Psoas muscle (tissue), 8 donors: Measurements from ENCODE around the gene AKAP11. TPM values are rescaled to one million over a fixed set of nuclear protein-coding genes. Genes with fewer than 3 reads are reported as not detected.
A peak's percentile ranks its signal among the peaks of the same experiment; 100 is the strongest.

ENCODE experiments used
- ATAC-seq, 4 donors: fragments of 200-7000 bp; cut with Tn5 transposase; one replicate each; pipeline ENCODE4 v1.9.1; 2020; ENCODE audit warnings: moderate library complexity in 3 of 4, mild to moderate bottlenecking in 2 of 4
- DNase-seq, 2 donors: peaks; one replicate each; pipeline ENCODE4 v3.0.0-alpha.2; 2020
- H3K27ac ChIP-seq: fragments of 200-600 bp; one replicate; pipeline ENCODE4 v1.8.0; 2022
- H3K27me3 ChIP-seq, 3 donors: fragments of 200-600 bp in 1 of 3; one replicate each; pipeline versions ENCODE4 v1.6.1 to v1.8.0; 2013 to 2022; ENCODE audit warnings: low read length in 2 of 3, mild to moderate bottlenecking in 2 of 3, moderate library complexity in 1 of 3; ENCODE audit not compliant: insufficient read depth in 3 of 3
- H3K36me3 ChIP-seq, 2 donors: fragments of 200-600 bp in 1 of 2; one replicate each; pipeline versions ENCODE4 v1.6.1 to v1.8.0; 2013 to 2022; ENCODE audit warnings: low read depth in 1 of 2, mild to moderate bottlenecking in 1 of 2, moderate library complexity in 1 of 2; ENCODE audit not compliant: insufficient read depth in 1 of 2
- H3K4me1 ChIP-seq: fragments of 200-600 bp; one replicate; pipeline ENCODE4 v1.8.0; 2022
- H3K4me3 ChIP-seq: fragments of 200-600 bp; one replicate; pipeline ENCODE4 v1.8.0; 2022; ENCODE audit warnings: mild to moderate bottlenecking
- H3K9me3 ChIP-seq: fragments of 200-600 bp; one replicate; pipeline ENCODE4 v1.8.0; 2022
- CTCF ChIP-seq: fragments of 200-600 bp; IDR thresholded peaks from one replicate; pipeline ENCODE4 v1.8.0; 2022; ENCODE audit warnings: antibody characterized with exemption
- WGBS, 3 donors: extraction: QIAGEN DNeasy Blood & Tissue Kit; methylation state at CpG; one replicate each; pipeline versions ENCODE4 v1.1.6 to v1.1.7; 2013; 5-methylcytosine and 5-hydroxymethylcytosine counted together
- intact Hi-C, 2 donors: fragments of 100-400 bp; cut with DNase I; formaldehyde crosslinking; loops; one replicate each; pipeline versions ENCODE4 v1.11.0 to v1.14.2; 2022
- polyA plus RNA-seq, 3 donors: library from polyadenylated mRNA; stranded (reverse); fragments of 200-250 nt; gene quantifications; one replicate each; pipeline ENCODE4 v1.2.3, GENCODE V29; 2013
- total RNA-seq, 4 donors: library from RNA; stranded (reverse); fragmentation: NEBNext Ultra II Directional in 2 of 4; extraction: Animal tissue kit (Norgen Biotek cat#: 25700) in 2 of 4; gene quantifications; one replicate each; pipeline versions ENCODE4 v1.2.1 to v1.2.4, GENCODE V29; 2021 to 2023
- donor health status: healthy with polysubstance abuse.
- donor health status: DM: no; HTN: no; CAD: no; lungs with moderate emphysema.
- donor health status: Bipolar disorder and iron deficiency.
- donor health status: healthy.
- donor health status: DM: yes; HTN: yes; CAD: no.
- donor health status: DM: no; HTN: no; CAD: no.
- donor health status: DM: no; HTN: no; CAD: no.
- donor health status: DM: yes; HTN: yes; CAD: no.

The AKAP11 gene
- total and polyA plus RNA-seq, 7 donors: 2.6 to 17.7 (median 12.0) TPM

GRCh38 chr13:42259515-42259914, 12.4 kb upstream of the AKAP11 start:
- 69 to 84% (median 82%) methylated on average over 4 of the region's 4 CpGs for WGBS, 3 donors
- DNase-seq (no peak), ATAC-seq (no peak)
- H3K4me3 ChIP-seq: no peak overlapping the region
- H3K36me3 ChIP-seq: no peaks in the 10 kb centered on the region
- H3K27ac ChIP-seq: no peak overlapping the region
- no peaks in the 10 kb centered on the region for H3K27me3 ChIP-seq
- no peak for TF ChIP-seq CTCF
- intact Hi-C loops: no loop called here
- no peaks in the 10 kb centered on the region for H3K4me1 ChIP-seq
- no peaks in the 10 kb centered on the region for H3K9me3 ChIP-seq

GRCh38 chr13:42260903-42261654, 10.9 kb upstream of the AKAP11 start:
- no peak for TF ChIP-seq CTCF
- Histone ChIP-seq H3K27me3 (no peaks in the 10 kb centered on the region), H3K27ac (no peak overlapping the region), H3K36me3 (no peaks in the 10 kb centered on the region), H3K4me1 (no peaks in the 10 kb centered on the region), H3K4me3 (no peak overlapping the region), H3K9me3 (no peaks in the 10 kb centered on the region)
- DNase-seq (no peak), ATAC-seq (no peak)
- WGBS, 3 donors: 93 to 97% (median 94%) methylated on average over 8 of the region's 8 CpGs
- intact Hi-C loops: no loop called here

- no peak for DNase-seq
- Histone ChIP-seq H3K36me3 (no peaks in the 10 kb centered on the region), H3K27ac (peak overlapping the region; percentile 39), H3K9me3 (no peaks in the 10 kb centered on the region), H3K4me1 (peaks cover 7% of the 10 kb centered on the region), H3K27me3 (no peaks in the 10 kb centered on the region), H3K4me3 (no peak overlapping the region)
- intact Hi-C loops: no loop called here
- peak; percentile 43 to 70 (median 50) for ATAC-seq
- no peak for TF ChIP-seq CTCF
- WGBS, 3 donors: 7 to 14% (median 8%) methylated on average over 3 of the region's 3 CpGs
Measured at GRCh38 chr13:42266473-42266872, 5.5 kb upstream of the AKAP11 start.

- WGBS, 3 donors: 92 to 98% (median 97%) methylated on average over 6 of the region's 6 CpGs
- Histone ChIP-seq H3K27ac (no peak overlapping the region), H3K4me1 (peaks cover 12% of the 10 kb centered on the region), H3K27me3 (no peaks in the 10 kb centered on the region), H3K4me3 (no peak overlapping the region), H3K36me3 (no peaks in the 10 kb centered on the region), H3K9me3 (no peaks in the 10 kb centered on the region)
- ATAC-seq: no peak
- DNase-seq: no peak
- TF ChIP-seq CTCF: no peak
- intact Hi-C loops: no loop called here
Measured at GRCh38 chr13:42270160-42270856, 1.6 kb upstream of the AKAP11 start.
